Myocyte (in vitro differentiated cells): Measurements from ENCODE around the gene PEPD. TPM values are rescaled to one million over a fixed set of nuclear protein-coding genes. Genes with fewer than 3 reads are reported as not detected.

Experiments
- DNase-seq: peaks from one replicate; pipeline ENCODE4 v3.0.0-alpha.2; 2012; ENCODE audit warnings: low read depth
- total RNA-seq: library from RNA; depleted of rRNA; stranded (reverse); fragments of >200 nt; gene quantifications from 2 replicates; pipeline ENCODE4 v1.2.3, GENCODE V29; 2014

PEPD gene
- total RNA-seq, 1 donor from 2014 or later = 68.2 TPM

DNA sequence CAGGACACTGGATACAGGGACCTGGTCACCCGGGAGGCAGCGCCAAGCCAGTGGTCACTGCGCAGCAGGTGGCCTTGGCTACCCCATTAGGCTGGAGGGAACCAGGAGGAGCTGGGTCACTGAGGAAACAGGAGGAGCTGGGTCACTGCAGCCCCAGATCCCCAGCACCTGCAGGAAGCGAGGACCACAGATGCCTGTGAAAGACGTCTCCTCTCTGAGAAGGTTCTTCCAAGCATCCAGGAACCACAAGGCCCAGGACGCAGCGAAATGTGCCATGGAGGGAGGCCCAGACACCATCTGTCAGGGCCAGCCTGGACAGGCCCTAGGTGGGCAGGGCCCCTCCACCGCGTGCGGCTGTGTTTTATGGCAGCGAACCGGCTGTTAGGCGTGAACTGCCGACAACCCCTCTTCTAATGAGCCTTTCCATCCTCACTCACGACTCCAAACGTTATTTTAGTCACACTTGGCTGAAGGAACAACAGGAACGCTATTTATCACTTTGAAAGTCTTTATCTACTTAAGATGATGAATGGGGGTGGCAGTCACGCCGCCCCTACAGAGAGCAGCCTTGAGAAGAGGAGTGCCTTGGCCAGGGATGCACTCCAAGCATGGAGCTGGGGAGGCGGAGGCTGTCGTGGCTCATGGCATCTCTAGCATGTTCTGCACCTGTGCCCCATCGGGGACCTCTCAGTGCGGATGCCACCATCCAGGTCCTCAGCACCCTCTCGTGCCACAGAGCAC, 94.8 kb downstream of the PEPD start:
- no peak for DNase-seq

DNA sequence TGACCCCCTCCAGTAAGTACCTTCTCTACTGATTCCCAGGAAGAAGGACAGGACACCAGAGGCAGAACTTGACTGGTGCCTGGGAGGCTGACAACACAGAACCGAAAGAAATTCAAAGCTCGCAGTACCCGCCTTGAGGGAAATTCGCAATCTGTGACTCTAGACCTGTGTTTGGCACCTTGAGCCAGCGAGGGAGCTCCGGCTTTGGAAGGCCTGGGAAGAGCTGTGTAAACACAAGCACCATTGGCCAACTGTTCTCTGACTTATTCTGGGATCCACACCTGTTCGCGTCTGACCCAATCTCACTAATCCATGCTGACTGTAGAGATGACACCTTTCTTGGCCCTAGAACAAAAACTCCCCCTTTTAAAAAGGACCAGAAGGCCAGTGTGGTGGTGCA, 97.4 kb downstream of the PEPD start:
- peak; percentile 40 for DNase-seq

DNA sequence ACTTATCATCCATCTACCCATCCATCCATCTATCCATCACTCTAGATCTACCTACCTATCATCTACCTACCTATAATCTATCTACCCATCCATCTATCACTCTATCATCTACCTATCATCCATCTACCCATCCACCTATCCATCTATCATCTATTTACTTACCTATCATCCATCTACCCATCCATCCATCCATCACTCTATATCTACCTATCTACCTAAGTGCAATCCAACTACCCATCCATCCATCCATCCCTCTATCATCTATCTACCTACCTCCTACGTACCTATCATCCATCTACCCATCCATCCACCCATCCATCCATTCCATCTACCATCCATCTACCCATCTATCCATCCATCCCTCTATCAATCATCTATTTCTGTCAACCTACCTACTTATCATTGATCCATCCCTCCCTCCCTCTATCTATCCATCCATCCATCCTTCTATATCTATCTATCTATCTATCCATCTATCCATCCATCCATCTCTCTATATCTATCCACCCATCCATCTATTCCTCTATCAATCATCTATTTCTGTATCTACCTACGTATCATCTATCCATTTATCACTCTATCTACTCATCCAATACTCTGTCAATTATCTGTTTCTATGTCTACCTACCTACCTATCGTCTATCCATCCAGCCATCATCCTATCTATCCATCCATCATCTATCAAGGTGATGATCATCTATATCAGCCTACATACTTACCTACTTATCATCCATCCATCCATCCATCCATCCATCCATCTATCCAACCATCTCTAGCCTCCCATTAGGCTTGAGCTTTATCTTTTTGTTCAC, 99.0 kb downstream of the PEPD start:
- no peak for DNase-seq

DNA sequence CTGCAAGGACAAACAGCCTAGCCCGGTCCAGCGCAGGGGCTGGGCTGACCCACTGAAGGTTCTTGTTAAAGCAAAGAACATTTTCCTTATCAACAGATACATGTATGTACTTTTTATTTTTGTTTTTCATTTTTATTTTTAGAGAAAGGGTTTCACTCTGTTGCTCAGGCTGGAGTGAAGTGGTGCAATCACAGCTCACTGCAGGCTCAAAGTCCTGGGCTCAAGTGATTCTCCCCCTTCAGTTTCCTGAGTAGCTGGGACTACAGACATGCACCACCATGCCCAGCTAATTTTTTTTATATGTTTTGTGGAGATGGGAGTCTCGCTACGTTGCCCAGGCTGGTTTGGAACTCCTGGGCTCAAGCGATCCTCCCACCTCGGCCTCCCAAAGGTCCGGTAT, 100.2 kb downstream of the PEPD start:
- no peak for DNase-seq

DNA sequence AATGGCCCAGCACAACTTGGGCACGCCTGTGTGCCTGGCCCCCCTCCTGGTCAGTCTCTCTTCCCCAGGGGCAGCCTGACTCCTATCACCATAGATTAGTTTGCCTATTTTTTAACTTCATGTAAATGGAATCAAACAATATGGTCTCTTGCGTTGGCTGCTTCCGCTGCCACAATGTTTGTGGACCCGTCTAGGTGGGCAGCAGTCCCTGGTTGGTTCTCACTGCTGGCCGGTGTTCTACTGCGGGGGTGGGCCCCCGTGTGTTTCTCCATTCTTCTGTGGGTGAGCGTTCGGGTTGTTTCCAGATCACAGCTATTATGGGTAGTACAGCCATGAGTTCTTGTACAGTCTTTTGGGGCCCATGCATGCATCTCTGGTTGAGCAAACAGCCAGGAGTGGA, 100.8 kb downstream of the PEPD start:
- no peak for DNase-seq

DNA sequence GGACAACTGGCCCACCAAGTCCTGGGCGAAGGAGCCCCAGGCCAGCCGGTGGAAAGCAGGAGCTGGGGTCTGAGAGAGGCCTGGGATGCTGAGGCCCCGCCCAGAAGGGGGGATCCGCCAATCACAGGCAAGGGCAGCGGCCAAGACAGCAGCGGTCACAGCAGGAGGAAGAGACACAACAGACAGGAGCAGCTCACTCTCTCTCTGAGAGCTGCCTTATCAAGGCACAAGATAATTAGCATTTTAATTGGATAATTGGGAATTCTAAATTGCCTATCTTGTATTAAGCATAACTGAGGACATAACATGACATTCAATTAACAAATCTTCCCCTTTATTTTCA, 101.8 kb downstream of the PEPD start:
- no peak for DNase-seq

DNA sequence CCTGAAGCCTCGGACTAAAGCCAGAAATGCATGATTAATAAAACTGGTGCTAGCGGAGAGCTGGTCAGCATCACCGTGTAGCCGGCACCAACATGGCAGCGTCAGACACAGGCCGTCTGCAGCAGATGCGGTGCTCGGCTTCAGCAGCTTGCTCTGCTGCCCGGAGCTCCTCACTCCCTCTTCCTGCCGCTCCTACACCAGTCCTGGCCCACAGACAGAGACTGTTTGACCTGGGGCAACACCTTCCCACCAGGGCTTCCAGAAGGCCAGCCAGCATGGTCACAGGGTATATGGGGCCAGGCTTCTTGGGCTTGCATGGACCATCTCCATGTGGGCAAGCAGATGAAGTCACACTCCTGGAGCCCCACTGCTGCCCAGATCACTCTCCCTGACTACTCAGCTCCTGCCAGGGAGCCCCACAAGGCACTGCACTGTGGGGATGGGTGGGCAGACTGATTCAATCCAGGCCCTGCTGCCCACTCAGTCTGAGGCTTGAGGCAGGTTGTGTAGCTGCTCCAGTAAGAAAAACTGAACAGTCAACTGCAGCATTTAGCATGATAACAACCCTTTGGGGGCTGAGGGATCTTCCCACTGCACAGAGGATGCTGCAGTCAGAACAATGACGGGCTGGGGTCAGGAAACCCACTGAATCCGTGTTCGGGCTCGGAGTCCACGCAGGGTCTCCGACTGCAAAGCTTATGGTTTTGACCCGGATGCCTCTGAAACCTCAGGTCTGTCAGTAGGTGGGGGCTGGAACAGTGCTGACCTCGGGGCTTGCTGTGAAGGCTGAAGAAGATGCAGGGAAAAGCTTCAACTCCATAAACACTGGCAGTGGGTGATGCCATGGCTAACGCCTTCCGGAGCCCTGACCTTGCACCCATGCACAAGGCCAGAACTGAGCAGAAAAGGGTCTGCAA, 102.5 kb downstream of the PEPD start:
- DNase-seq = no peak

DNA sequence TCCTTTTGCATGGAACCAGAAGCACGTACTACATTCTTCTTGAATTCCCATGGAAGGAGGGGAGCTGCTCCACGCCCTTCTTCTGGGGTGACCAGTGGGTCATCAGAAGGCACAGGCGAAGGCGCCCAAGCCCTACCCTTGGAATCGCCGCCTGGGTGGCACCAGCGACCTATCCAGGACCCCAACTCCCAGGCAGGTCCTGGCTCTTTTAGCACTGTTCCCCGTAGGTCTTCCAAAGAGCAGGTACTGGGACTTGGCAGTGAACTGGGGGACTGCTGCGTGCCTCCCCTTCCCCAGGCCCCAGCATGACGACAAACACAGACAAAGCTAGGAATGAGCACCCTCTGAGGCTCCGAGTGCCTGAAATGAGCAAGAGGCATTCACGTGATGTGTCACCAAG, 103.1 kb downstream of the PEPD start:
- DNase-seq = no peak

DNA sequence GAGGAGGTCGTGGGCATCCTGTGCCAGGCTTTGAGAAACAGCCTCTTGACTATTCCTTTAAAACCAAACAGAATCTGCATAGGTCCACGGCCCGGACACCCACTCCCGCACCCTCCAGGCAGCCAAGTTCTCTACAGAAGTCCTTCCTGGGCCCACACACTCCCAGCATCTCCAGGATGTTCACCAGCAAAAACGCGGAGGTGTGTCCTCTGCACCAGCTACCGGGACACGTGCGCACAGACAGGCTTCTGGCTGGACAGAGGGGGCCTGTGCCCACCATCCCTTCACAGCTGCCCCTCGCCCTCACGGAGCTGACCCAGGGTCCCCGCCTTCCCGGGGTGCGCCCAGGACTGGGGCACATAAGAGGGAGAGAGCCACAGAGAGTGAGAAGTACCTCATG, 103.8 kb downstream of the PEPD start:
- no peak for DNase-seq

DNA sequence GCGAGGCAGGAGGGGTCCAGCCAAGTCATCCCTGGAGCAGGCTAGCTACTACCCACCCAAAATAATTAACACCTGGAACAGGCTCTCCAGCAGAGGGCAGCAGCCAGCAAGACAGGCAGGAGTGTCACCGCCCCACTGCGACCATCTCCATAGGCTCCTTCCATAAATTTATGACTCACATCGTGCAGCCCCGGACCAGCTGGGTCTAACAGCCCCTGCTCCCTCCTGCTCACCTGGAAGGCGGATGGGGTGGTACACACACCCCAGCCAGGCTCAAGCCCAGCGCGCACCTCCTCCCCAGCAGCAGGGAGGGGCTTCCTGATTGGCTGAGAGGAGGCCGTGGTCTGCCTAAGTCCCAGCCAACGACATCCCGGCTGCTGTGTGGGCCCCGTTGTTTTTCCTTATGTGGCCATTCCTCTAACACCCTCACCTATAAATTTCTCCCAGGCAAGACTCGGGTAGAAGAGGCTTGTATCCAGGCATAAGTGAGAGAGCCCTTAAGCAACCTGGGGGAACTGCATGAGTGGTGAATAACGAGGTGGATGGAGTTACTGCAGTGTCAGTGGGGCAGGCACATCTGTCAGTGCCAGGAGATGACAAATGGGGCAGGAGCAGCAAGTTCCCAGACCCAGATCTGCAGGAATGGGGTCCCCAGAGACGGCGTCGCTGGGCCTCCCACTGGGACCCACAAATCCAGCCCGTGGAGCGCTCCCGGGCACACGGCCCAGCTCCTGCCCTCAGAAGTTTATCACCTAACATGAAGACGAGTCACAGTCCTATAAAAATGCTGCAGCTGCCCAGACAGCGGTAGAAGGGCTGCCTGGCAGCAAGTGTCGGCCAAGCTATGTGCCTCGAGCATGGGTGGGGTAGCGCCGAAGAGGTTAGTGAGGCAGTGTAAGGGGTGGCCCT, 105.0 kb downstream of the PEPD start:
- peak; percentile 59 for DNase-seq

DNA sequence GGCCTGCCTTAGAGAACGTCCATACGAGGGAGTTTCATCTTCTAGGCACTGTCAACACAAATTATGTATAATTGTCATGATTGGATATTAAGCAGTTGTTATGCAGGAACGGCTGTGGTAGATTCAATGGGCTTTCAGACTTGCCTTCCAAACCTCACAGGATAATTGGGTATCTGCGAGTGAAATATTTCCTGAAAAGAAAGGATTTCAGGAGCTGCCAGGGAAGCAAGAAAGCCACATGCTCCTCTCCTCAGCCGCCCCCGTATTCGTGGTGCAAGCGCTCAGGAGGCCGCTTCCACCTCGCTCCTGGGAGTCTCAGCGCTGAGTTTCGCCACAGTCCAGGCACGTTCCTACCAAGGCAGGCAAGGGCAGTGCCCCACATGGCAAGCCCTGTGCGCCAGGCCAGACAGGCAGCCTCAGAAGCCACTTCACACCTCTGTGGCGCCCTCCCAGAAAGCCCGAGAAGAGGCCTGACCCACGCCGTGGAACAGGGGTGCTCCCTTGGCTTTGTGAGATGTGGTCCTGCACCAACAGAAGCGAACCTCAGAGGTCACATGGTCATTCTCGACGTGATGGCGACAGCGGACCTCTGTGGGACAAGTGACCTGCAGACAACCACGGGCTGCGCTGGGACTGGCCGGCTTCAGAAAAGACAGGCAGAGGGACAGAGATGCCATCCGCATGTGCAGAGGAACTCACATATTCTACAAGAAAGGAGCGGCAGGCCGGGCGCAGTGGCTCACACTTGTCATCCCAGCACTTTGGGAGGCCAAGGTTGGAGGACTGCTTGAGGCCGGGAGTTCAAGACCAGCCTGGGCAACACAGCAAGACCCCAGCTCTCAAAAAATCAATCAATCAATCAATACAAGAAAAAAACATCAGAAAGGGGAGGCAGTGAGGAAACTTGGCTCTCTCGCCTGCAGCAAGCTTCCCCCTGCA, 106.7 kb downstream of the PEPD start:
- no peak for DNase-seq

DNA sequence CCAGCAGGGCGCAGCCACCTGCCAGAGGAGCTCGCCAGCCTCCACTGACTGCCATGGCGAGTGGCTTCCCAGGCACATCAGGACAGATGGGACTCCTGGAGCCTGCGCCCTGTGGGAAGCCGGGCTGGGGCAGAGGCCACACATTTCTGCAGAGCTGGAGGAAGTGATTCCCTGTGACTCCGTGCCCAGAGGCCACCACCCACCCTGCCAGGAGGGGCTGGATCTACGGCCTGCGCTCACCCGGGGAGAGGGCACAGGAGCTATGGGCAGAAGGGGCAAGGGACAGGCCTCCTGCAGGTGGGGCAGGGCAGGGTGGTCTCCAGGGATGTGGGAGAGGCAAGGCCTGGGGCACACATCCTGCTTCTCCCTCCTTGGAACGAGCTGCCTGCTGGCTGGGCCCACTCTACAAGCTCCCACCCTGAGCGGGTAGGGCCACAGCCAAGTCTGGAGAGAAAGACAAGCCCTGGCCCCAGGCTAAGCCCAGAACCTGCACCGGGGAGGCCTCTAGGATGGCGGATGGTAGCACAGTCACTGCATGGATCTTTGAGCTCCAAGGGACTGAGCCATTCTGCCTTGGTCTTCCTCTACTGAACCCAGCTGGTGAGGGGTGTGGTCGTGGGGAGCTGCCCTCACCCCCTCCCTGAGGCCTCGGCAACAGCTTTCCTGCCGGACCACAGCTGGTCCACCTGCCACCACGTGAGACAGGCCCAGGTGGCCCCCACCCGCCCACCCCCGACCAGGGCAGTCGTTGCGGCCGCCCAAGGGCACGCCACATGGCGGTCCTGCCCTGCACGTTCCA, 107.5 kb downstream of the PEPD start:
- no peak for DNase-seq

DNA sequence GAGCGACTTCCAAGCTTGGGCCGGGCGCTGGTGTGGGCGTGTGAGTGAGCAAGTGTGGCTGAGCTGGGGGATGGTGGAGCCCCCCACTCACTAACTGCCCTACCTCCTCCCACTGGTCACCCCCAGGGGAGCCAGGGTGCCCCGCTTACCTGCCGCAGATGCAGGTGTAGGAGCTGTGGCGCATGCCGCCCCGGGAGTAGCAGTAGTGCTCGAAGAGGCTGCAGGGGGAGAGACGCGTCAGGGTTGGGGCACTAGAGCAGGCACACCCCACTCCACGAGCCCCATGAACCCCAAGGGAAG, 108.2 kb downstream of the PEPD start:
- no peak for DNase-seq

DNA sequence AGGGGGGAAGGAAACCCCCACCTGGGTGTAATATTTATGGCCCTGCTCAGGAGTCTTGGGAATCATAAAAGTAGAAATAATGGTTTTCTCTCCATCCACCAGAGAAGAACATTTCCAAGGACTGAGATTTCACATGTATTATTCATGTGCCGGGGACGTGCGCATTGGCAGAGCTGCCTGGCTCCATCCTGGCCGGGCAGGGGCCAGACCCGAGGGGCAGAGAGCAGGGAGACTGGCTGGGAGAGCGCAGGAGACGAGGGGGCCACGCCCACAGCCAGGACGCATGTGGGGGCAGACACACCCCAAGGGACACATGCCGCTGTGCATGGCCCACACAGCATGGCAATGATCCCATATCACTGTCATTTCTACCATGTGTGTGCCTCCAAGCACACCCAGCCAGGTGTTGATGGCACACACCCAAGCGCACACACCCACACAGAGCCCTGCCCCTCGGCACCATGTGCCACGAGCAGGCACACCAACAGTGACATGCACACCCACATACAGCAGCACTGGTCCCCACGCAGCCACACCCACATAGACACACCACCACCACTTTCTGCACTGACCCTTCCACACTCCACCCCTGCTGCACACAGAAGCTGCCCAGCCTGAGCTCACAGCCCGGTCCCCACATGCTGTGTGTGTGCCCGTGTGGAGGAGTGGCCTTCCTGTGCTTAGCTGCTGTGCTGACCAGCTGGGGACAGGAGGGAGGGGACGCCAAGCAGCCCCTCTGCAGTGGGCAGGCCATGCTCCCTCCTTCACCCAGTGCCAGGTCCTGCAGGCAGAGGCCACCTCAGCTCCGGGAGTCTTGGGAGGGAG, 108.8 kb downstream of the PEPD start:
- no peak for DNase-seq

DNA sequence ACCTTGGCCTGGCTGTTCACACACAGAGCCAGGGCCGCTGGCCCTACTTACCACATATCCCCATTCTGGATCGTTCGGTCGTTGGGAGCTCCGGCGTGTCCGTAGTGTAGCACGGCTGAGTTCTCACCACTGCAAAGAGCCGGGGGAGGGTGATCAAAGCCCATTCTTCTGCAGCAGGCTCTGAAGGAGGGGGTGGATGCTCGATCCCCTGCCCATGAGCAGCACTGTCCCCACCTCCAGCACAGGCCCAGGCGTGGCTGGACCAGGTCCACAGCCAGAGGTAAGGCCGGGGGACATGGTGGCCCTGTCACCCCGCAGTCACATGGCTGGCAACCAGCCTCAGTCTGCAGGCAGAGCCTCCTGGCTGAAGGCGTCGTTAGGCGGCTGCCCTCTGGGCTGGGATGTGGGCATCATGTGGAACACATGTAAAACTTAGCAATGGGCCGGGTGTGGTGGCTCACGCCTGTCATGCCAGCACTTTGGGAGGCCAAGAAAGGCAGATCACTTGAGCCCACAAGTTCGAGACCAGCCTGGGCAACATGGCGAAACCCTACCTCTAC, 109.9 kb downstream of the PEPD start:
- no peak for DNase-seq

DNA sequence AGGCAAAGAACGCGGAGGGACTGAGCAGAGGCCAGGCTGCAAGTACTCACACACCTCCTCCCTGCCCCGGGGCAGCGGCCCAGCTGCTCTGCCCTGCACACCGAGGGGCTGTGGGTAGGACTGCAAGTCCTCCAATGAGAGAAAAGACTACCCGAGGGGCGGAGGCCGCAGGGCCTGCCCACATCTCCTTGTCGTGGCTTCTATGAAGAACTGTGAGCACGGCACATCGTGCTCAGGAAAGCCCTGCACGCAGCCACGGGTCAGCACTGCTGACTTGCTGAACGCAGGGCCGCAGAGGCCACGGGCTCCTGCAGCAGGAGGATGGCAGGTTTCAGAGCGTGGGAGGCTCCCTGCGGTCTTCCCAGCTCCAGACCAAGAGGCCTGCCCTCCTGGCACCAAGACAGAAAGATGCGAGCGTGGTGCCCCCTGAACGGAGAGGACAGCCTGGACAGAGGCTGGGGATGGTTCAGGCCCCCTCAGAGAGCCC, 110.6 kb downstream of the PEPD start:
- DNase-seq = no peak

DNA sequence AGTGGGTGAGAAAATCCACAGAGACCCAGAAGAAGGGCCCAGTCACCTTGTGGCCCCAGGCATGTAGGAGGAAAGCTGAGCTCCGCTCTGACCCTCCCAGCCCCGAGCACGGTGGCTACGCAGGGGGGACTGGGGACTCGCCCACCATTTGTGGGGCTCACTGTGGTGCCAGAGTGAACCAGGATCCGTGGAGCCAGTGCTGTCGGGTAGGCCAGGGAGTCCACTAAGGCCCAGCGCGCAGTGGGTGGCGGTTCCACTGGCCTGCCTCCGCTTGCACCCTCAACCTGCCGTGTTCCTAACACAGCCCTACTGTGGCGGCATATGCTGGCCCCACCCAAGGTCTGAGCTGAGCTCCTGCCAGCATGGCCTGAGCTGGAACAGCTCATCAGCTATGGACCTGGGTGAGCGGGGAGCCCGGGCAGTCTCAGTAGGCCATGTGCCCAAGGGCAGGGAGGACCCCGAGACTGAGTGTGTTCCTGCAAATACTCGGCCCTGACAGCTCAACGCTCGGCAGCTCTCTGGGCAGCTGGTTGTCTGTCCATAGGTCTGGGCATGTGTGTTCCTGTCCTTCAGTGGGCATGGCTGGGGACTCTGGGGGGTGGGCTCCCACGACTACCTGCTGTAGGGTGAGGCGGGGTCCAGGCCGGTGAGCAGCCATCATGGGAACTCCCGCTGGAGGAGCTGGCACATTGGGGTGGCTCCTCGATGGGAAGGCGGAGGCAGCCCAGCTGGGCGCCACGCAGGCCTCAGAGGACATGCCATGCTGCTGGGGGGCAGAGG, 111.5 kb downstream of the PEPD start:
- DNase-seq = no peak
